WTC11 (cell line): ENCODE data around the gene USF3. TPM values are rescaled to one million over a fixed set of nuclear protein-coding genes. Genes with fewer than 3 reads are reported as not detected.

Source experiments
- ATAC-seq: fragments of 200-7000 bp; cut with Tn5 transposase; 2 replicates; pipeline ENCODE4 v1.10.0; 2021; ENCODE audit warnings: mild to moderate bottlenecking, moderate library complexity
- CTCF ChIA-PET: fragments of 300-600 bp; sonication (Branson Sonifier 250); formaldehyde crosslinking; loops from one replicate; lab custom pipeline; 2021; ENCODE audit warnings: antibody characterized with exemption; lab: Charles Lee
- POLR2A ChIA-PET: fragments of 350-600 bp; sonication (Branson Sonifier 250); formaldehyde crosslinking; loops from one replicate; lab custom pipeline; 2021; ENCODE audit warnings: antibody characterized with exemption; lab: Charles Lee
- DNase-seq: peaks from one replicate; pipeline ENCODE4 v3.0.0; 2021; ENCODE audit warnings: low spot score
- H3K27ac Mint-ChIP-seq: 2 replicates; pipeline ENCODE4 v1.8.0; 2021; ENCODE audit warnings: mixed read lengths
- H3K27me3 Mint-ChIP-seq: 2 replicates; pipeline ENCODE4 v1.8.0; 2021; ENCODE audit warnings: low read depth, mild to moderate bottlenecking, moderate library complexity, mixed read lengths
- H3K36me3 Mint-ChIP-seq: 2 replicates; pipeline ENCODE4 v1.8.0; 2021; ENCODE audit warnings: mixed read lengths
- H3K4me1 Mint-ChIP-seq: 2 replicates; pipeline ENCODE4 v1.8.0; 2022; ENCODE audit warnings: mixed read lengths
- H3K4me3 Mint-ChIP-seq: 2 replicates; pipeline ENCODE4 v1.8.0; 2021; ENCODE audit warnings: mild to moderate bottlenecking, moderate library complexity, mixed read lengths
- H3K9me3 Mint-ChIP-seq: 2 replicates; pipeline ENCODE4 v1.8.0; 2021; ENCODE audit warnings: mixed read lengths
- ARID4B ChIP-seq: sonication (generic); formaldehyde crosslinking; IDR thresholded peaks from 2 replicates; pipeline ENCODE4 v1.8.0; 2023; ENCODE audit warnings: missing genetic modification reagents, mild to moderate bottlenecking, borderline replicate concordance
- CDX4 ChIP-seq: fragments of 250-450 bp; sonication (Bioruptor Pico); IDR thresholded peaks from 2 replicates; pipeline ENCODE4 v1.9.0; 2021; ENCODE audit warnings: moderate library complexity, mild to moderate bottlenecking, inconsistent platforms, borderline replicate concordance
- CTCF ChIP-seq: fragments of 200-600 bp; IDR thresholded peaks from 2 replicates; pipeline ENCODE4 v1.8.0; 2022; ENCODE audit warnings: antibody characterized with exemption
- EMX1 ChIP-seq: fragments of 250-450 bp; sonication (Bioruptor Pico); IDR thresholded peaks from 2 replicates; pipeline ENCODE4 v1.8.0; 2021; ENCODE audit warnings: mild to moderate bottlenecking
- OVOL2 ChIP-seq: fragments of 250-450 bp; sonication (Bioruptor Pico); IDR thresholded peaks from 2 replicates; pipeline ENCODE4 v1.9.0; 2021; ENCODE audit warnings: mild to moderate bottlenecking, borderline replicate concordance
- TEAD4 ChIP-seq: sonication (generic); formaldehyde crosslinking; IDR thresholded peaks from 2 replicates; pipeline ENCODE4 v1.8.0; 2022; ENCODE audit warnings: mild to moderate bottlenecking, missing genetic modification reagents
- ZBTB43 ChIP-seq: sonication (generic); formaldehyde crosslinking; IDR thresholded peaks from 2 replicates; pipeline ENCODE4 v1.8.1; 2023; ENCODE audit warnings: mild to moderate bottlenecking, missing genetic modification reagents
- ZMAT4 ChIP-seq: fragments of 250-450 bp; sonication (Bioruptor Pico); IDR thresholded peaks from 2 replicates; pipeline ENCODE4 v1.9.0; 2021; ENCODE audit warnings: mild to moderate bottlenecking
- ZNF263 ChIP-seq: sonication (generic); formaldehyde crosslinking; IDR thresholded peaks from 2 replicates; pipeline ENCODE4 v1.8.1; 2022; ENCODE audit warnings: low read depth, mild to moderate bottlenecking, moderate library complexity, missing genetic modification reagents
- ZNF396 ChIP-seq: fragments of 250-450 bp; sonication (Bioruptor Pico); IDR thresholded peaks from 2 replicates; pipeline ENCODE4 v1.8.0; 2021; ENCODE audit warnings: mild to moderate bottlenecking, moderate library complexity, borderline replicate concordance
- ZNF512 ChIP-seq: sonication (generic); formaldehyde crosslinking; IDR thresholded peaks from 2 replicates; pipeline ENCODE4 v1.8.1; 2022; ENCODE audit warnings: missing genetic modification reagents, borderline replicate concordance
- total RNA-seq: library from RNA; stranded (reverse); gene quantifications from 3 replicates; pipeline ENCODE4 v1.2.3, GENCODE V29; 2021
- TF ChIP-seq, protein P1 (sequence below): fragments of 250-450 bp; sonication (Bioruptor Pico); IDR thresholded peaks from 2 replicates; pipeline ENCODE4 v1.9.0; 2021; ENCODE audit warnings: mild to moderate bottlenecking, borderline replicate concordance
- TF ChIP-seq, protein P2 (sequence below): sonication (generic); formaldehyde crosslinking; IDR thresholded peaks from 2 replicates; pipeline ENCODE4 v1.8.0; 2022; ENCODE audit warnings: mild to moderate bottlenecking, missing genetic modification reagents
- TF ChIP-seq, protein P3 (sequence below): fragments of 250-450 bp; sonication (Bioruptor Pico); IDR thresholded peaks from 2 replicates; pipeline ENCODE4 v1.9.0; 2021; ENCODE audit warnings: mild to moderate bottlenecking
- TF ChIP-seq, protein P4 (sequence below): fragments of 250-450 bp; sonication (Bioruptor Pico); IDR thresholded peaks from 2 replicates; pipeline ENCODE4 v1.8.0; 2021; ENCODE audit warnings: mild to moderate bottlenecking

The USF3 gene
- total RNA-seq, 1 experiment from 2014 or later, result 16.4 TPM

GRCh38 chr3:113662824-113663223, 33.6 kb downstream of the USF3 start:
- Mint-ChIP-seq H3K4me3 (no peak overlapping the region), H3K9me3 (no peaks in the 10 kb centered on the region), H3K4me1 (peaks cover 8% of the 10 kb centered on the region), H3K27ac (no peak overlapping the region), H3K36me3 (peaks cover 19% of the 10 kb centered on the region), H3K27me3 (no peaks in the 10 kb centered on the region)
- ATAC-seq (no peak), DNase-seq (no peak)
- TF ChIP-seq CTCF (no peak), ZMAT4 (CRISPR knock-in tag) (no peak), OVOL2 (CRISPR knock-in tag) (no peak), ARID4B (CRISPR knock-in tag) (no peak), ZNF396 (CRISPR knock-in tag) (no peak), CDX4 (CRISPR knock-in tag) (no peak), ZNF512 (CRISPR knock-in tag) (no peak), EMX1 (no peak), ZNF263 (no peak), ZBTB43 (CRISPR knock-in tag) (no peak), TEAD4 (CRISPR knock-in tag) (no peak)
- TF ChIP-seq, protein P1, sequence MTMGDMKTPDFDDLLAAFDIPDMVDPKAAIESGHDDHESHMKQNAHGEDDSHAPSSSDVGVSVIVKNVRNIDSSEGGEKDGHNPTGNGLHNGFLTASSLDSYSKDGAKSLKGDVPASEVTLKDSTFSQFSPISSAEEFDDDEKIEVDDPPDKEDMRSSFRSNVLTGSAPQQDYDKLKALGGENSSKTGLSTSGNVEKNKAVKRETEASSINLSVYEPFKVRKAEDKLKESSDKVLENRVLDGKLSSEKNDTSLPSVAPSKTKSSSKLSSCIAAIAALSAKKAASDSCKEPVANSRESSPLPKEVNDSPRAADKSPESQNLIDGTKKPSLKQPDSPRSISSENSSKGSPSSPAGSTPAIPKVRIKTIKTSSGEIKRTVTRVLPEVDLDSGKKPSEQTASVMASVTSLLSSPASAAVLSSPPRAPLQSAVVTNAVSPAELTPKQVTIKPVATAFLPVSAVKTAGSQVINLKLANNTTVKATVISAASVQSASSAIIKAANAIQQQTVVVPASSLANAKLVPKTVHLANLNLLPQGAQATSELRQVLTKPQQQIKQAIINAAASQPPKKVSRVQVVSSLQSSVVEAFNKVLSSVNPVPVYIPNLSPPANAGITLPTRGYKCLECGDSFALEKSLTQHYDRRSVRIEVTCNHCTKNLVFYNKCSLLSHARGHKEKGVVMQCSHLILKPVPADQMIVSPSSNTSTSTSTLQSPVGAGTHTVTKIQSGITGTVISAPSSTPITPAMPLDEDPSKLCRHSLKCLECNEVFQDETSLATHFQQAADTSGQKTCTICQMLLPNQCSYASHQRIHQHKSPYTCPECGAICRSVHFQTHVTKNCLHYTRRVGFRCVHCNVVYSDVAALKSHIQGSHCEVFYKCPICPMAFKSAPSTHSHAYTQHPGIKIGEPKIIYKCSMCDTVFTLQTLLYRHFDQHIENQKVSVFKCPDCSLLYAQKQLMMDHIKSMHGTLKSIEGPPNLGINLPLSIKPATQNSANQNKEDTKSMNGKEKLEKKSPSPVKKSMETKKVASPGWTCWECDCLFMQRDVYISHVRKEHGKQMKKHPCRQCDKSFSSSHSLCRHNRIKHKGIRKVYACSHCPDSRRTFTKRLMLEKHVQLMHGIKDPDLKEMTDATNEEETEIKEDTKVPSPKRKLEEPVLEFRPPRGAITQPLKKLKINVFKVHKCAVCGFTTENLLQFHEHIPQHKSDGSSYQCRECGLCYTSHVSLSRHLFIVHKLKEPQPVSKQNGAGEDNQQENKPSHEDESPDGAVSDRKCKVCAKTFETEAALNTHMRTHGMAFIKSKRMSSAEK (CRISPR knock-in tag), result no peak
- TF ChIP-seq, protein P2, sequence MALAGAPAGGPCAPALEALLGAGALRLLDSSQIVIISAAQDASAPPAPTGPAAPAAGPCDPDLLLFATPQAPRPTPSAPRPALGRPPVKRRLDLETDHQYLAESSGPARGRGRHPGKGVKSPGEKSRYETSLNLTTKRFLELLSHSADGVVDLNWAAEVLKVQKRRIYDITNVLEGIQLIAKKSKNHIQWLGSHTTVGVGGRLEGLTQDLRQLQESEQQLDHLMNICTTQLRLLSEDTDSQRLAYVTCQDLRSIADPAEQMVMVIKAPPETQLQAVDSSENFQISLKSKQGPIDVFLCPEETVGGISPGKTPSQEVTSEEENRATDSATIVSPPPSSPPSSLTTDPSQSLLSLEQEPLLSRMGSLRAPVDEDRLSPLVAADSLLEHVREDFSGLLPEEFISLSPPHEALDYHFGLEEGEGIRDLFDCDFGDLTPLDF (CRISPR knock-in tag), result no peak
- TF ChIP-seq, protein P3, sequence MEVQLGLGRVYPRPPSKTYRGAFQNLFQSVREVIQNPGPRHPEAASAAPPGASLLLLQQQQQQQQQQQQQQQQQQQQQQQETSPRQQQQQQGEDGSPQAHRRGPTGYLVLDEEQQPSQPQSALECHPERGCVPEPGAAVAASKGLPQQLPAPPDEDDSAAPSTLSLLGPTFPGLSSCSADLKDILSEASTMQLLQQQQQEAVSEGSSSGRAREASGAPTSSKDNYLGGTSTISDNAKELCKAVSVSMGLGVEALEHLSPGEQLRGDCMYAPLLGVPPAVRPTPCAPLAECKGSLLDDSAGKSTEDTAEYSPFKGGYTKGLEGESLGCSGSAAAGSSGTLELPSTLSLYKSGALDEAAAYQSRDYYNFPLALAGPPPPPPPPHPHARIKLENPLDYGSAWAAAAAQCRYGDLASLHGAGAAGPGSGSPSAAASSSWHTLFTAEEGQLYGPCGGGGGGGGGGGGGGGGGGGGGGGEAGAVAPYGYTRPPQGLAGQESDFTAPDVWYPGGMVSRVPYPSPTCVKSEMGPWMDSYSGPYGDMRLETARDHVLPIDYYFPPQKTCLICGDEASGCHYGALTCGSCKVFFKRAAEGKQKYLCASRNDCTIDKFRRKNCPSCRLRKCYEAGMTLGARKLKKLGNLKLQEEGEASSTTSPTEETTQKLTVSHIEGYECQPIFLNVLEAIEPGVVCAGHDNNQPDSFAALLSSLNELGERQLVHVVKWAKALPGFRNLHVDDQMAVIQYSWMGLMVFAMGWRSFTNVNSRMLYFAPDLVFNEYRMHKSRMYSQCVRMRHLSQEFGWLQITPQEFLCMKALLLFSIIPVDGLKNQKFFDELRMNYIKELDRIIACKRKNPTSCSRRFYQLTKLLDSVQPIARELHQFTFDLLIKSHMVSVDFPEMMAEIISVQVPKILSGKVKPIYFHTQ (CRISPR knock-in tag), result no peak
- TF ChIP-seq, protein P4, sequence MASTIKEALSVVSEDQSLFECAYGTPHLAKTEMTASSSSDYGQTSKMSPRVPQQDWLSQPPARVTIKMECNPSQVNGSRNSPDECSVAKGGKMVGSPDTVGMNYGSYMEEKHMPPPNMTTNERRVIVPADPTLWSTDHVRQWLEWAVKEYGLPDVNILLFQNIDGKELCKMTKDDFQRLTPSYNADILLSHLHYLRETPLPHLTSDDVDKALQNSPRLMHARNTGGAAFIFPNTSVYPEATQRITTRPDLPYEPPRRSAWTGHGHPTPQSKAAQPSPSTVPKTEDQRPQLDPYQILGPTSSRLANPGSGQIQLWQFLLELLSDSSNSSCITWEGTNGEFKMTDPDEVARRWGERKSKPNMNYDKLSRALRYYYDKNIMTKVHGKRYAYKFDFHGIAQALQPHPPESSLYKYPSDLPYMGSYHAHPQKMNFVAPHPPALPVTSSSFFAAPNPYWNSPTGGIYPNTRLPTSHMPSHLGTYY, result no peak
- ChIA-PET POLR2A (interaction anchor here (0.6 kb wide), 1 partner anchor 17 kb away, joined by 3 read pairs; no protein-coding TSS in a partner anchor), CTCF (interaction anchor here (1.3 kb wide), 1 partner anchor 82 kb away, joined by 3 read pairs; no protein-coding TSS in a partner anchor)
